22Rv1 (cell line): ENCODE results near the gene DHRSX.

ENCODE experiments used
- CTCF ChIP-seq: fragments of 450-650 bp; IDR thresholded peaks from 2 replicates; pipeline ENCODE4 v1.5.1; 2017; ENCODE audit warnings: mild to moderate bottlenecking
- ZFX ChIP-seq: fragments of 450-650 bp; IDR thresholded peaks from 2 replicates; pipeline ENCODE4 v1.6.1; 2017; ENCODE audit warnings: antibody characterized with exemption, borderline replicate concordance

DNA sequence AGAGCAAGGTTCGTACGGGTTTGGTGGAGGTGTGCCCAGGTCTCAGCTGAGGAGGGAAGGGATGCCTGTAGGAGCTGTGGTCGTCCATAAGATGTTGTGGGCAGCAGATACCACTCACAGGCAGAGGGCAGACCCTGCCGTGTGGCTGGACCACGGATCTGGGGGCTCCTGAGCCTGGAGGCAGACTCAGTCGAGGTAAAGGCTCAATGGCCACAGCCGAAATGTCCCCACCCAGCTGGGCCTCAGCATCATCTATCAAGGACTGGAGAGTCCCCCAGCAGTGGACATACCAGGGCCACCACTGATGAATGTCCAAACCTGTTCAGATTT lies 98.5 kb downstream of the DHRSX start:
- TF ChIP-seq CTCF (no peak), ZFX (no peak)
